HUES48 (cell line): Measurements from ENCODE around the gene NEUROG1.
"Not testable (repeated sequence)": the region's sequence is repeated elsewhere in the genome, so short reads cannot be mapped to it uniquely, and the experiment has no call there.

Experiments used
- H3K27ac ChIP-seq: one replicate; pipeline ENCODE4 v1.7.0; 2013; ENCODE audit warnings: low read depth, low read length, inconsistent platforms
- H3K27me3 ChIP-seq: 2 replicates; pipeline ENCODE4 v1.6.1; 2013; ENCODE audit warnings: mild to moderate bottlenecking, low read length; ENCODE audit not compliant: control insufficient read depth, insufficient read depth
- H3K36me3 ChIP-seq: 2 replicates; pipeline ENCODE4 v1.6.1; 2013; ENCODE audit warnings: low read length; ENCODE audit not compliant: control insufficient read depth, insufficient read depth
- H3K4me1 ChIP-seq: 2 replicates; pipeline ENCODE4 v1.6.1; 2013; ENCODE audit warnings: mild to moderate bottlenecking, low read length; ENCODE audit not compliant: control insufficient read depth, insufficient read depth
- H3K4me3 ChIP-seq: 2 replicates; pipeline ENCODE4 v1.5.1; 2013; ENCODE audit warnings: mild to moderate bottlenecking, low read depth, low read length
- H3K9ac ChIP-seq: 2 replicates; pipeline ENCODE4 v1.6.1; 2013; ENCODE audit warnings: mild to moderate bottlenecking, low read depth, low read length, moderate library complexity
- H3K9me3 ChIP-seq: 2 replicates; pipeline ENCODE4 v1.6.1; 2013; ENCODE audit warnings: low read length; ENCODE audit not compliant: control insufficient read depth, insufficient read depth

The NEUROG1 gene

DNA sequence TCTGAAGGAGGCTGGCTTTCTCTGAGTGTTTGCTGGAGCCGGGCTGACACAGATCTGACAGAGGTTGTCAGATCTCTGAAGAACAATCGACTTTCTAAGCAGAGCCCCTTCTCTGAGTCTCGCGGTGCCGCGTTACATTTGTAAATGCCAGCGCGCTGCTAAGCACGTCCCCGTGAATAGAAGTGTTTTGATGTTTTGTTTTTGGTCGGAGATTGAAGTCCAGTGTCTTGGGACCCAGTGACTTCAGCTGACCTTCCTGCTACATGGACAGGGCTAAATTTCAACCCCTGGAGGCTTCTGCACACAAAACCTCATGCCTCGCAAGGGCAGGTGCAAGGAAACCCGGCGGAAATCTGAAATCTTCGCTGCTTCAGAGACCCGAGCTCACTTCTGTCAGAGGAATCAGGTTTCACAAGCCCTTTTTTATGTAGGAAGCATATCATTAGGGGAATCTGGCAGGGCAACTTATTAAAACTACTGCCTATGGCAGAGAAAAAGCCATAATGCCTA is 27.2 kb downstream of the NEUROG1 start:
- no peak overlapping the region for H3K27ac ChIP-seq
- no peaks in the 10 kb centered on the region for H3K36me3 ChIP-seq
- no peaks in the 10 kb centered on the region for H3K9me3 ChIP-seq
- peaks cover 67% of the 10 kb centered on the region for H3K27me3 ChIP-seq
- peaks cover 5% of the 10 kb centered on the region; the same call in 1 of the 2 replicates for H3K4me1 ChIP-seq
- no peak overlapping the region for H3K9ac ChIP-seq
- H3K4me3 ChIP-seq: no peak overlapping the region

DNA sequence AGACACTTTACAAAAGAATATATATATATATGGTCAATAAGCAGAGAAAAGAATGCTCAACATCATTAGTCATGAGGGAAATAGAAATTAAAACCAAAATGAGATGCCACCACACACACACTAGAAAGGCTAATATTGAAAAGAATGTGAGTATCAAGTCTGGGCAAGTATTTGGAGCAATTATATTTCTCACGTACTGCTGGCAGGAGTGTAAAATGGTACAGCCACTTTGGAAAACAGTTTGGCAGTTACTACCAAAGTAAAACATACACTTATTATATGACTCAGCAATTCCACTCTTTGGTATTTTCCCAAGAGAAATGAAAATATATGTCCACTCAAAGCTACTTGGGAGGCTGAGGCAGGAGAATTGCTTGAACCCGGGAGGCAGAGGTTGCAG is 29.8 kb downstream of the NEUROG1 start:
- Histone ChIP-seq H3K27me3 (peaks cover 83% of the 10 kb centered on the region), H3K9me3 (no peaks in the 10 kb centered on the region), H3K36me3 (no peaks in the 10 kb centered on the region), H3K9ac (no peak overlapping the region), H3K4me1 (peaks cover 5% of the 10 kb centered on the region; the same call in 1 of the 2 replicates), H3K27ac (no peak overlapping the region), H3K4me3 (no peak overlapping the region)

DNA sequence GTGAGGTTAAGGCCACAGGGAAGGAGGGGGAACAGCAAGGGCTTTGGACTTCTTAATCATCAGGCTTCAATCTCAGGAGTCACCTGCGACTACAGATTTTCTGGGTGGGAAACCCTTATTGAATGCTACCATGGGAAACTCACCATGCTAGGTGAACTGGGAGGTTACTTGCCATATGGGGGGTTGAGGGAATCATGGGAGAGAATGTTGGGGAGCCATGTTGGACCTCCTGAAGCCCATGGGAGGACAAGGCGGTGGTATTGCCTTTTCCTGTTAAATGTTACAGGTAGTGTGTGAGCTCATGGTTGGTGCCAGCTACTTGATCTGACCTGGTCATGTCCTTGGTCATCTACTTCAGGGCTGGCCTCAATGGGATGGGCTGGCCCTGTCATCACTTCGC is 31.4 kb downstream of the NEUROG1 start:
- H3K9me3 ChIP-seq: no peaks in the 10 kb centered on the region
- peaks cover 5% of the 10 kb centered on the region; the same call in 1 of the 2 replicates for H3K4me1 ChIP-seq
- peaks cover 75% of the 10 kb centered on the region for H3K27me3 ChIP-seq
- H3K4me3 ChIP-seq: no peak overlapping the region
- no peak overlapping the region for H3K9ac ChIP-seq
- H3K27ac ChIP-seq: no peak overlapping the region
- H3K36me3 ChIP-seq: no peaks in the 10 kb centered on the region

DNA sequence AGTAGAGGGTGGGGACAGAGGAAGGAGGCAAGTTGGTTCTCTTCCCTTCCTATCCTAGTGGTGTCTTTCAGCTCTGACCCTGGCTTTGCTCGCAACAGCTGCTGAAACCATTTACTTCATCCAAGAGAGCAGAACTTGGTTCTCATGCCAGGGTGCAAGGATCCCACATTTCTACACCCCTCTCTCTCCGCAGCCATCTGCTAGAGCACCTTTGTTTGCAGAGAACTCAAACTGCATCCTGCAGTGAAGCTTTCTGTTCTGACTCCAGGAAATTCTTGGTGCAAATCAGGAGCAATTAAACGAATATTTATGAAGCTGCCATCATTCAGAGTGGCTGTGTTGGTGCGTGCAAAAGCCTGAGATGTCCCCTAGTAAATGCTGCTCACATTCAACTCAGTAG is 31.9 kb downstream of the NEUROG1 start:
- no peaks in the 10 kb centered on the region for H3K9me3 ChIP-seq
- H3K27me3 ChIP-seq: peaks cover 74% of the 10 kb centered on the region
- no peak overlapping the region for H3K4me3 ChIP-seq
- no peak overlapping the region for H3K9ac ChIP-seq
- no peaks in the 10 kb centered on the region for H3K36me3 ChIP-seq
- H3K4me1 ChIP-seq: peaks cover 7% of the 10 kb centered on the region; the same call in 1 of the 2 replicates
- no peak overlapping the region for H3K27ac ChIP-seq

DNA sequence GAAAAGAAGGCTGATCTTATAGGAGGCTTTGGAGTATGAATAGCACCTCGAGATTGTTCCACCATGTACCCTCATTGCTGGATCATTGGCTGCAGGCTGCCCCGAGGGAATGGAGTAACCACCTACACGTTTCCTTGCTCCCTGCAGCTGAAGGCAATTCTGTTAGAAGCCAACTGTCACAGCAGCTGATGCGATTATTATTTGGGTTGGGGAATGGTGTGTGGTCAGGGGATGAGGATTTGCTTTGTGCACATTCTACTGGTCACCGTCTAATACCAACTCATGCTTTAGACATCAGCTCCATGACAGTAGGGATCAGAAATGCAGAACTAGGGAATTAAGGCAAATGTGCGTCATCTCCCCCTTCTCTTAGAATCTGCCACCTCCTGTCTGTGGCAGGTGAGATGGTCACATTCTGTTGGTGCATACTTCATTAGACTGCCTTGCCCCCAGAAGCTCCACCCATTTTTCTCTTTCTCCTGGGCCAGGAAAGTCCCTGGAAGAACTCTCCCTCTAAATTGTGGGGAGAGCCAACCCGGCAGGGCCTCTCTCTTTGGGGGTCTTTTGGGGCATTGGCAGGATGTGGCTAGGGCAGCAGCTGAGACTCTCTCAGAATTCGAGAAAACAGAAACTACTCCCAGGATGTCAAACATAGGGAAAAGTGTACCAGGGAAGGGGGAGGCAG is 32.8 kb downstream of the NEUROG1 start:
- Histone ChIP-seq H3K27ac (no peak overlapping the region), H3K9ac (no peak overlapping the region), H3K4me1 (peaks cover 11% of the 10 kb centered on the region), H3K4me3 (no peak overlapping the region), H3K27me3 (peaks cover 74% of the 10 kb centered on the region), H3K36me3 (no peaks in the 10 kb centered on the region), H3K9me3 (no peaks in the 10 kb centered on the region)

DNA sequence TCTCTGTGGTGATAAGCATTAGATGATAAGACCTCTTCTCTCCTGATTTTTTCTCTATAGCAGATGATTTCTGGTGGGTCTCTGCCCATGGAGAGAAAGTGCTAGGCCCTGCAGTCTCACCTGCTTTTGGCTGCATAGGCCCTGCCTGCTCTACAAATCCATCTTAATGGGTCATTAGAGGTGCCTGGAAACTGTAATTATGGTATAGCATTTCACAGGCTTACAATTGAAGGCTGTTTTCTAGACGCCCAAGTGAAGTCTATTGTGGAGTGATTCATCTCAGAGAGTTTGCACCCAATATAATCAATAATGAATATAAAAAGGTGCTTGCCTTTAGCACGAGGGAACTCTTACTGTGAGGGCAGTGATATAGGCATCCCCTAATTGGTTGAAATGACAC is 33.8 kb downstream of the NEUROG1 start:
- no peaks in the 10 kb centered on the region for H3K9me3 ChIP-seq
- H3K27ac ChIP-seq: no peak overlapping the region
- peaks cover 11% of the 10 kb centered on the region for H3K4me1 ChIP-seq
- H3K4me3 ChIP-seq: no peak overlapping the region
- H3K36me3 ChIP-seq: no peaks in the 10 kb centered on the region
- H3K9ac ChIP-seq: no peak overlapping the region
- peaks cover 74% of the 10 kb centered on the region for H3K27me3 ChIP-seq

DNA sequence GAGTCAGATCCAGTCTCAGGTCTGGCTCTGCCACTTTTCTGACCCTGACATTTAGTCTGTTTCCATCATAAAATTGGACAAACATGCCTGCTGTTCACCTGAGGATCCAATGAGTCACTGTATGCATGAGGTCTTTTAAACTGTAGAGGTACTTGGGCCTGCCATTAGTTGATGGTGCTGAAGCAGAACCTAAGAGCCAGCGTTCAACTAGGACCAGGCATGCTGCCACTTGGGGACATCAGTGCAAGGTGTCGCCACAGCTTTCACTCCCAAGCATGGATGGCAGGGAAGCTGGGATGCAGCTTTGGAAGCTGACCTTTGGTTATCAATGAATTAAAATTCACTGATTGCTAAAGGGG is 37.1 kb downstream of the NEUROG1 start:
- no peak overlapping the region for H3K4me3 ChIP-seq
- no peak overlapping the region for H3K27ac ChIP-seq
- no peaks in the 10 kb centered on the region for H3K36me3 ChIP-seq
- H3K9me3 ChIP-seq: no peaks in the 10 kb centered on the region
- H3K9ac ChIP-seq: no peak overlapping the region
- H3K4me1 ChIP-seq: peaks cover 11% of the 10 kb centered on the region
- peaks cover 90% of the 10 kb centered on the region for H3K27me3 ChIP-seq

DNA sequence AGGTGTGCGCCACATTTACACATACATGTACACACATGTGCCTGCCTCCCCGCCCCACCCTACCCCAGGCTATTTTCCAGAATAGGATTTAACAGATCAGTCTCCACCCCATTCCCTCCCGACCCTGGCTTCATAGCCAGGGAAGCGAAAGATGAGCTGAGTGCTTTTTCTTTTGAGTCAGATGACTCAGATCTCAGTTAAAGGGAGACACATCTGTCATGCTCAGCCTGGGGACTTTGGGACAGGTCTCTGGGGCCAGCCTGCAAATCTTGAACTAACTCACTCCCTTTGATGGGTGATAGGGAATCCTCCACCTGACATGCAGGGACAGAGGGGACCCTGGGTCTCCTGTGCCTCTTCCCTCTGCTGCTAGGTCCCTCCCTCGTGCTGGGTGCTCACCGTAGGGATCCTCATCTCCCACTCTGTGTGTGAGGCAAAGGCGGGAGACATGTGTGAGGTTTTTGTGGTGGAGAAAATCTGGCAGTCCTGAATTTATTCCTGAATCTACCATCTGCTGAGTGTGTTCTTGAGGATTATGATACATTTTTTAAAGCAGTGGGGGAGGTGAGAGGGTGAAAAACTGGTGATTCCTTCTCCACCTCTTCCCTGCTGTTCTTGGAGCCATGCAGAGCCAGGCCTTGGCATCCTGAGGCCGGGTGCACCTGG is 37.7 kb downstream of the NEUROG1 start:
- H3K27me3 ChIP-seq: peaks cover 90% of the 10 kb centered on the region
- no peak overlapping the region for H3K9ac ChIP-seq
- no peak overlapping the region for H3K4me3 ChIP-seq
- peaks cover 11% of the 10 kb centered on the region for H3K4me1 ChIP-seq
- H3K27ac ChIP-seq: no peak overlapping the region
- H3K9me3 ChIP-seq: no peaks in the 10 kb centered on the region
- H3K36me3 ChIP-seq: no peaks in the 10 kb centered on the region

DNA sequence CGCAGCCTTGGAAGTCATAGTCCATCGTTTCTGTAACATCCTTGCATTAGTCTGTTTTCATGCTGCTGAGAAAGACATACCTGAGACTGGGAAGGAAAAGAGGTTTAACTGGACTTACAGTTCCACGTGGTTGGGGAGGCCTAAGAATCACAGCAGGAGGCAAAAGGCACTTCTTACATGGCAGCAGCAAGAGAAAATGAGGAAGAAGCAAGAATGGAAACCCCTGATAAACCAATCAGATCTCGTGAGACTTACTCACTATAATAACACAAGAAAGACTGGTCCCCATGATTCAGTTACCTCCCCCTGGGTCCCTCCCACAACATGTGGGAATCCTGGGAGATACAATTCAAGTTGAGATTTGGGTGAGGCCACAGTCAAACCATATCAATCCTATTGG is 40.2 kb downstream of the NEUROG1 start:
- not testable (repeated sequence) for H3K27ac ChIP-seq, H3K4me3 ChIP-seq, H3K9ac ChIP-seq, H3K9me3 ChIP-seq, H3K36me3 ChIP-seq
- H3K4me1 ChIP-seq: peaks cover 27% of the 10 kb centered on the region
- H3K27me3 ChIP-seq: peaks cover 92% of the 10 kb centered on the region

DNA sequence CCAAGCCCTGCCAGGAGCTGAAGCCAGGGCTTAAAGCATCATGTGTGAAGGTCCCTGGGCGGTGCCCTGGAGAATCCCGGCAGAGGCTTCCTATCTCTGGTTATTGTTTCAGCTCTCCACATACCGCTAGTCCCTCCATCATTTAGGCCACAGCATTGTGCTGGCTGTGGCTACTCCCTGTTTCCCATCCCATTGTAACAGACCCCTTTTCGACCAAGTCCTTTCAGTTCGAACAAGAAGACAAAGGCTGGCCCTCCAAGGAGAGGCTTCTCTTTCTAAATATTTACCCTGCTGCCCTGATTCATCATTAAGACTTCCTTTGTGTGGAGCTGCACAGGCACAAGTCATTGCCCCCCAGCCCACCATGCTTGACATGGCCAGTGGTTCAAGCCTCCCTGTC is 41.6 kb downstream of the NEUROG1 start:
- H3K9ac ChIP-seq: no peak overlapping the region
- H3K4me1 ChIP-seq: peaks cover 38% of the 10 kb centered on the region
- H3K36me3 ChIP-seq: no peaks in the 10 kb centered on the region
- no peak overlapping the region for H3K4me3 ChIP-seq
- no peak overlapping the region for H3K27ac ChIP-seq
- no peaks in the 10 kb centered on the region for H3K9me3 ChIP-seq
- peaks cover 100% of the 10 kb centered on the region for H3K27me3 ChIP-seq

DNA sequence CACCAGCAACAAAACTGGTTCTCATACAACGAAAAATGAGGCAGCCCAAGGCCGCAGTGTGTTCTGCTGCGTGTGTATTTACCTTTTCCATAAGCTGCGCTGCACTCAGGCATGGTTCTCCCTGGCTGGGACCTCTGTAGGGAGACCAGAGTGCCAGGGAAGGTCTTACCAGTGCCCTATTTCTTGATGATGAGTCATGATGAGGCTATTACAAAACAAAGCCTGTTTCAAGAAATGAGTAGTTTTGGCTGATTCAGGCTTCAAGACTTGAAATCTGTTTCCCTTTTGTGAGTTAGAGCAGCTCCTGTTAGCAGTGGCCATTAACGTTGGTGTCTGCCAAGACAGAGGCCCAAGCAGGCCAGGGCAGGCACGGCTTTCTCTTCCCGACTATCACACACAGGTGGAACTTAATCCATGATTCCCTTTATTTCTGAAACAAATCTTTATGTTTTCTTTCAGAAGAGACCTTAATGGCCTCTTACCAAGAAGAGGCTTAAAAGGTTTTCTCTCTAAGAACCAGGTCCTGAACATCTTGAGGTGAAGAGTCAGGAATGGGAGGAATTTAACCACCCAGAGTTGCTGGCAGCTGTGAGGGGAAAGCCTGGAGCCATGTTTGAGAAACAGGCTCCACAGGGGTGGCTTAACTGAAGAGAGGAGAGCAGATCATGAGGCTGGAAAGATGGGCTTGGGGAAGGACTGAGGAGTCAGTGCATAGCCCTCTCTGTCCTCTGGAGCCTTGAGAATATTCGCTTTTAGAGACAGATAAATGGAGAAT is 42.2 kb downstream of the NEUROG1 start:
- Histone ChIP-seq H3K9ac (no peak overlapping the region), H3K4me1 (peaks cover 36% of the 10 kb centered on the region), H3K36me3 (no peaks in the 10 kb centered on the region), H3K27me3 (peaks cover 100% of the 10 kb centered on the region), H3K4me3 (no peak overlapping the region), H3K27ac (no peak overlapping the region), H3K9me3 (no peaks in the 10 kb centered on the region)
